ENCODE data around the gene MPO. TPM values are rescaled to one million over a fixed set of nuclear protein-coding genes. Genes with fewer than 3 reads are reported as not detected.

The MPO gene
- total and polyA plus RNA-seq, 8 donors: 0.03 to 7.7 (median 0.46) TPM; not detected in 5

GRCh38 chr17:58308985-58309917 lies 28.5 kb upstream of the MPO start:
- WGBS, 5 donors: 80 to 90% (median 88%) methylated on average over 21 of the region's 21 CpGs
- TF ChIP-seq POLR2A (IDR thresholded peaks at IDR 0.05) (no peak), POLR2AphosphoS5 (IDR thresholded peaks at IDR 0.05) (no peak), EP300 (IDR thresholded peaks at IDR 0.05) (no peak)
- TF ChIP-seq, protein P1, sequence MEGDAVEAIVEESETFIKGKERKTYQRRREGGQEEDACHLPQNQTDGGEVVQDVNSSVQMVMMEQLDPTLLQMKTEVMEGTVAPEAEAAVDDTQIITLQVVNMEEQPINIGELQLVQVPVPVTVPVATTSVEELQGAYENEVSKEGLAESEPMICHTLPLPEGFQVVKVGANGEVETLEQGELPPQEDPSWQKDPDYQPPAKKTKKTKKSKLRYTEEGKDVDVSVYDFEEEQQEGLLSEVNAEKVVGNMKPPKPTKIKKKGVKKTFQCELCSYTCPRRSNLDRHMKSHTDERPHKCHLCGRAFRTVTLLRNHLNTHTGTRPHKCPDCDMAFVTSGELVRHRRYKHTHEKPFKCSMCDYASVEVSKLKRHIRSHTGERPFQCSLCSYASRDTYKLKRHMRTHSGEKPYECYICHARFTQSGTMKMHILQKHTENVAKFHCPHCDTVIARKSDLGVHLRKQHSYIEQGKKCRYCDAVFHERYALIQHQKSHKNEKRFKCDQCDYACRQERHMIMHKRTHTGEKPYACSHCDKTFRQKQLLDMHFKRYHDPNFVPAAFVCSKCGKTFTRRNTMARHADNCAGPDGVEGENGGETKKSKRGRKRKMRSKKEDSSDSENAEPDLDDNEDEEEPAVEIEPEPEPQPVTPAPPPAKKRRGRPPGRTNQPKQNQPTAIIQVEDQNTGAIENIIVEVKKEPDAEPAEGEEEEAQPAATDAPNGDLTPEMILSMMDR (IDR thresholded peaks at IDR 0.05): no peak

GRCh38 chr17:58308173-58308984 lies 27.6 kb upstream of the MPO start:
- Histone ChIP-seq H3K27me3 (no peaks in the 10 kb centered on the region), H3K4me3 (no peak overlapping the region), H3K4me1 (peaks cover 0 to 8% (median 0%) of the 10 kb centered on the region in 4 donors), H3K36me3 (peaks cover 0 to 26% (median 17%) of the 10 kb centered on the region in 4 donors), H3K9me3 (no peaks in the 10 kb centered on the region), H3K27ac (no peak overlapping the region)
- TF ChIP-seq POLR2AphosphoS5 (IDR thresholded peaks at IDR 0.05) (no peak), POLR2A (IDR thresholded peaks at IDR 0.05) (no peak), EP300 (IDR thresholded peaks at IDR 0.05) (no peak)
- TF ChIP-seq, protein P1 (IDR thresholded peaks at IDR 0.05): no peak
- intact Hi-C loops (cut with DNase I; ENCODE audit: low total_unique reads): no loop called here
- peak in 1 of 2 donors; percentile 25 for DNase-seq
- WGBS, 5 donors: 70 to 76% (median 76%) methylated on average over 25 to 32 of the region's 32 CpGs

More at GRCh38 chr17:58308985-58309917, 28.5 kb upstream of the MPO start:
- peak in 1 of 2 donors; percentile 17 for DNase-seq
- H3K36me3 ChIP-seq: peaks cover 0 to 29% (median 17%) of the 10 kb centered on the region in 4 donors
- H3K27me3 ChIP-seq: no peaks in the 10 kb centered on the region
- H3K4me1 ChIP-seq: peaks cover 0 to 4% (median 0%) of the 10 kb centered on the region in 4 donors
- no peak overlapping the region for H3K27ac ChIP-seq
- no peaks in the 10 kb centered on the region for H3K9me3 ChIP-seq
- no peak overlapping the region for H3K4me3 ChIP-seq
- intact Hi-C loops (cut with DNase I; ENCODE audit: low total_unique reads): no loop called here

DNA sequence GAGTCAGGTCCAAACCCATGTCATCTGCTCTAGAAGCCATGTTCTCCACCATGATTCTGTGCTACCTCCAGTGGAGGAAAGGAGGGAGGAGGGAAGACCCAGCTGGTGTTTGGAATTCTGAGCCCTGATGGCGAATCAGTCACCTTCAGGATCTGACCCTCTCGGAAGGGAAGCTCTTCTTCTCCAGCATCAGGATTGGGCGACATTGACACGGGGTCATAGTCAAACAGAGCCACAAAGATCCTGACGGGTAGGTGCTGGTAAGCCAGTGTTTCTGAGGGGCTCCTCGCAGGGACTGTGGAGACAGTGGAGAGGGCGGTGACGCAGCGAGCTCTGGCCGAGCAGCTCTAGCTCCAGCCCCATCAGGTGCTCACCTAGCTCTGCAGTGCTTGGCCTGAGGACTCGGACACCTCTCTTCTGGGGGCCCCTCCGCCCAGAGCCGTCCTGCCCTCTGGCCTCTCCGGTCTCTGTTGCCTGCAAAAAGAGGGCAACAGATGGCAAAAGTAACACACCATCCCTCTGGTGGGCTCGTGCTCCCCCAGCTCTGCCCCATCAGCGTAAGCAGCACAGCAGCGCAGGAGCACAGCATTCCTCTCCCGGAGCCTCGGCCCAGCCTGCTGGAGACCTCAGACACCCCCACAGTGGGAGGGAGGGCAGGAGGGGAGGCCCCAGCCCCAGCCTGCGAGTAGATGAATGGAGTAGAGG lies 26.9 kb upstream of the MPO start:
- TF ChIP-seq EP300 (IDR thresholded peaks at IDR 0.05): no peak
- TF ChIP-seq POLR2A (IDR thresholded peaks at IDR 0.05): no peak
- TF ChIP-seq, protein P1 (IDR thresholded peaks at IDR 0.05): no peak
- no peak for TF ChIP-seq POLR2AphosphoS5 (IDR thresholded peaks at IDR 0.05)
- Histone ChIP-seq H3K4me1 (peaks cover 0 to 8% (median 0%) of the 10 kb centered on the region in 4 donors), H3K27ac (no peak overlapping the region), H3K36me3 (peaks cover 0 to 28% (median 17%) of the 10 kb centered on the region in 4 donors), H3K4me3 (no peak overlapping the region), H3K27me3 (no peaks in the 10 kb centered on the region), H3K9me3 (no peaks in the 10 kb centered on the region)
- WGBS, 5 donors: 88 to 93% (median 90%) methylated on average over 18 to 20 of the region's 20 CpGs
- DNase-seq: peak in 1 of 2 donors; percentile 13
- intact Hi-C loops (cut with DNase I; ENCODE audit: low total_unique reads): no loop called here

Data from stomach (tissue), 9 donors.